Body of pancreas (tissue), 4 donors: Measurements from ENCODE around the gene TMTC2. TPM values are rescaled to one million over a fixed set of nuclear protein-coding genes. Genes with fewer than 3 reads are reported as not detected.

ENCODE experiments used
- ATAC-seq: fragments of 150-250 bp; one replicate; pipeline ENCODE4 v1.9.1; 2016
- DNase-seq, 4 donors: peaks; one replicate each; pipeline ENCODE4 v3.0.0-alpha.2; 2019
- H3K27ac ChIP-seq, 4 donors: fragments of 200-600 bp; sonication (generic); 1 replicate in 3 of 4; 2 replicates in 1 of 4; pipeline versions ENCODE4 v1.5.1 to v1.6.1; 2016 to 2019; ENCODE audit warnings: mild to moderate bottlenecking in 1 of 4, mixed read lengths in 1 of 4, moderate library complexity in 1 of 4
- H3K27me3 ChIP-seq, 2 donors: fragments of 200-600 bp; sonication (generic); one replicate each; pipeline ENCODE4 v1.6.0; 2016; ENCODE audit warnings: mild to moderate bottlenecking in 1 of 2
- H3K36me3 ChIP-seq, 2 donors: fragments of 200-600 bp; sonication (generic); replicated peaks in 1 of 2; 2 replicates each; pipeline ENCODE4 v1.5.1; 2016; ENCODE audit warnings: low read depth in 2 of 2; ENCODE audit not compliant: insufficient read depth in 1 of 2
- H3K4me1 ChIP-seq: fragments of 200-600 bp; sonication (generic); one replicate; pipeline ENCODE4 v1.6.0; 2016
- H3K4me3 ChIP-seq, 2 donors: fragments of 200-600 bp; sonication (generic); 1 replicate in 1 of 2; 2 replicates in 1 of 2; pipeline ENCODE4 v1.5.1; 2016 to 2019
- H3K9me3 ChIP-seq, 3 donors: fragments of 200-600 bp; sonication (generic); 1 replicate in 2 of 3; 2 replicates in 1 of 3; pipeline ENCODE4 v1.5.1; 2016
- CTCF ChIP-seq, 7 experiments: fragments of 450-650 bp in 4 of 7; fragments of 200-600 bp in 3 of 7; sonication (generic) in 3 of 7; IDR thresholded peaks; one replicate each; pipeline ENCODE4 v1.5.1; 2016 to 2019; ENCODE audit warnings: antibody characterized with exemption in 7 of 7
- POLR2A ChIP-seq, 3 donors: fragments of 450-650 bp; IDR thresholded peaks; one replicate each; pipeline ENCODE4 v1.6.1; 2016; ENCODE audit warnings: antibody characterized with exemption in 3 of 3, mild to moderate bottlenecking in 2 of 3
- WGBS, 2 donors: methylation state at CpG; one replicate each; pipeline ENCODE4 v1.1.5; 2017; 5-methylcytosine and 5-hydroxymethylcytosine counted together
- intact Hi-C: fragments of 100-400 bp; cut with DNase I; formaldehyde crosslinking; loops from one replicate; pipeline ENCODE4 v1.15.1; 2023
- total RNA-seq, 2 donors: library from RNA; depleted of rRNA; stranded (reverse); fragments of >200 nt; gene quantifications; one replicate each; pipeline ENCODE4 v1.1.0, GENCODE V29; 2016

The TMTC2 gene
- total RNA-seq, 2 donors from 2014 or later: 10.4 to 20.1 TPM

- Histone ChIP-seq H3K36me3 (no peaks in the 10 kb centered on the region), H3K9me3 (no peaks in the 10 kb centered on the region), H3K27me3 (no peaks in the 10 kb centered on the region), H3K4me1 (peaks cover 5% of the 10 kb centered on the region), H3K4me3 (no peak overlapping the region), H3K27ac (no peak overlapping the region)
- intact Hi-C loops: no loop called here
- WGBS, 2 donors: 96 to 98% methylated on average over 2 of the region's 2 CpGs
- DNase-seq (no peak), ATAC-seq (no peak)
- TF ChIP-seq POLR2A (IDR thresholded peaks at IDR 0.05): no peak
- no peak for TF ChIP-seq CTCF (IDR thresholded peaks at IDR 0.05)
These were observed 402.9 kb downstream of the TMTC2 start for GRCh38 chr12:83089575-83089974.

GRCh38 chr12:83092129-83092528, 405.4 kb downstream of the TMTC2 start:
- H3K36me3 ChIP-seq: no peaks in the 10 kb centered on the region
- H3K27me3 ChIP-seq: no peaks in the 10 kb centered on the region
- 86 to 93% methylated on average over 1 of the region's 1 CpG for WGBS, 2 donors
- no peak for DNase-seq
- intact Hi-C loops: no loop called here
- no peaks in the 10 kb centered on the region for H3K4me1 ChIP-seq
- TF ChIP-seq CTCF (IDR thresholded peaks at IDR 0.05) (no peak), POLR2A (IDR thresholded peaks at IDR 0.05) (no peak)
- H3K4me3 ChIP-seq: no peak overlapping the region
- no peak overlapping the region for H3K27ac ChIP-seq
- H3K9me3 ChIP-seq: no peaks in the 10 kb centered on the region
- ATAC-seq: no peak

GRCh38 chr12:83092606-83093005, 405.9 kb downstream of the TMTC2 start:
- H3K4me1 ChIP-seq: no peaks in the 10 kb centered on the region
- no peaks in the 10 kb centered on the region for H3K9me3 ChIP-seq
- H3K27ac ChIP-seq: no peak overlapping the region
- DNase-seq (no peak), ATAC-seq (no peak)
- TF ChIP-seq POLR2A (IDR thresholded peaks at IDR 0.05): no peak
- TF ChIP-seq CTCF (IDR thresholded peaks at IDR 0.05): no peak
- no peaks in the 10 kb centered on the region for H3K36me3 ChIP-seq
- H3K4me3 ChIP-seq: no peak overlapping the region
- WGBS, 2 donors: 86 to 96% methylated on average over 5 of the region's 5 CpGs
- no peaks in the 10 kb centered on the region for H3K27me3 ChIP-seq
- intact Hi-C loops: no loop called here

- DNase-seq (no peak), ATAC-seq (no peak)
- 55 to 76% methylated on average over 1 of the region's 1 CpG for WGBS, 2 donors
- H3K4me1 ChIP-seq: no peaks in the 10 kb centered on the region
- H3K9me3 ChIP-seq: no peaks in the 10 kb centered on the region
- intact Hi-C loops: no loop called here
- no peaks in the 10 kb centered on the region for H3K27me3 ChIP-seq
- H3K27ac ChIP-seq: no peak overlapping the region
- no peak overlapping the region for H3K4me3 ChIP-seq
- TF ChIP-seq POLR2A (IDR thresholded peaks at IDR 0.05) (no peak), CTCF (IDR thresholded peaks at IDR 0.05) (no peak)
- no peaks in the 10 kb centered on the region for H3K36me3 ChIP-seq
These were observed 406.7 kb downstream of the TMTC2 start for GRCh38 chr12:83093426-83093825.

- Histone ChIP-seq H3K9me3 (no peaks in the 10 kb centered on the region), H3K27me3 (no peaks in the 10 kb centered on the region), H3K27ac (no peak overlapping the region), H3K4me1 (no peaks in the 10 kb centered on the region), H3K36me3 (no peaks in the 10 kb centered on the region), H3K4me3 (no peak overlapping the region)
- TF ChIP-seq CTCF (IDR thresholded peaks at IDR 0.05): no peak
- TF ChIP-seq POLR2A (IDR thresholded peaks at IDR 0.05): no peak
- 88 to 91% methylated on average over 5 of the region's 5 CpGs for WGBS, 2 donors
- DNase-seq (no peak), ATAC-seq (no peak)
- intact Hi-C loops: no loop called here
These were observed 411.1 kb downstream of the TMTC2 start for GRCh38 chr12:83097643-83098342.
